ACC112 (cell line): ENCODE results near the gene RAB37.

ENCODE experiments used
- H2AFZ ChIP-seq: fragments of 200-600 bp; sonication (generic); one replicate; pipeline ENCODE4 v1.6.0; 2017; ENCODE audit warnings: antibody characterized with exemption, low read length; ENCODE audit not compliant: unreplicated experiment
- H3K27ac ChIP-seq: fragments of 200-600 bp; sonication (generic); 2 replicates; pipeline ENCODE4 v1.5.1; 2014; ENCODE audit warnings: low read depth, mild to moderate bottlenecking, antibody characterized with exemption, low read length, moderate library complexity
- H3K27me3 ChIP-seq: fragments of 200-600 bp; sonication (generic); 2 replicates; pipeline ENCODE4 v1.6.1; 2014; ENCODE audit warnings: mild to moderate bottlenecking, antibody characterized with exemption, low read length, moderate library complexity, mixed read lengths; ENCODE audit not compliant: insufficient read depth
- H3K36me3 ChIP-seq: fragments of 200-600 bp; sonication (generic); 2 replicates; pipeline ENCODE4 v1.6.1; 2016; ENCODE audit warnings: mild to moderate bottlenecking, antibody characterized with exemption, low read length, moderate library complexity, mixed read lengths; ENCODE audit not compliant: insufficient read depth
- H3K4me1 ChIP-seq: fragments of 200-600 bp; sonication (generic); one replicate; pipeline ENCODE4 v1.6.1; 2016; ENCODE audit warnings: low read length, mixed read lengths; ENCODE audit not compliant: insufficient read depth, unreplicated experiment, control insufficient read depth
- H3K4me3 ChIP-seq: fragments of 200-600 bp; sonication (generic); 2 replicates; pipeline ENCODE4 v1.5.1; 2014; ENCODE audit warnings: mild to moderate bottlenecking, low read depth, low read length
- H3K79me2 ChIP-seq: fragments of 200-600 bp; sonication (generic); one replicate; pipeline ENCODE4 v1.6.0; 2016; ENCODE audit warnings: low read length; ENCODE audit not compliant: control insufficient read depth, unreplicated experiment, insufficient read depth

The RAB37 gene

GRCh38 chr17:74778960-74779359 lies 41.9 kb downstream of the RAB37 start:
- no peak overlapping the region for H3K27ac ChIP-seq

DNA sequence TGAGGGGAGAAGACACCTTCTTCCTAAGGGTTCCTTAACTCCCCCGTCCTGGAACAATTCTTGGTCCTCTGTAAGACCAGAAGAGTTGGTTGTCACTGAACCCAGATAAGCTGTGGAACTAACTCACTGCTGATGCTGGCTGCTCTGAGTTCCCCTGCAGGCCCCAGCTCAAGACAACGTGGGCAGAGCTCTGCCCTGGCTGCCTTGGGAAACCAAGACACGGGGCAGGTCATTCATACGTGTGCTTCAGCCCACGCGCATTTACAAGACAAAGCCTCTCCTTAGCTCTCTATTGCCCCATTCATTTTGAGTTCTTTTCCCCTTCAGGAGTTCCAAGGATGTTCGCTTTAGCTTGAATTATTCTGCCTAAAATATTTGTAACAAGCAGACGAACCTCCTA lies 42.4 kb downstream of the RAB37 start:
- Histone ChIP-seq H3K4me3 (no peak overlapping the region), H3K4me1 (peaks cover 21% of the 10 kb centered on the region), H3K36me3 (no peaks in the 10 kb centered on the region), H3K27ac (no peak overlapping the region), H3K79me2 (peaks cover 28% of the 10 kb centered on the region), H2AFZ (no peak overlapping the region), H3K27me3 (no peaks in the 10 kb centered on the region)

More at GRCh38 chr17:74778960-74779359, 41.9 kb downstream of the RAB37 start:
- Histone ChIP-seq H3K36me3 (no peaks in the 10 kb centered on the region), H2AFZ (no peak overlapping the region), H3K79me2 (peaks cover 28% of the 10 kb centered on the region), H3K4me1 (peaks cover 25% of the 10 kb centered on the region), H3K4me3 (no peak overlapping the region), H3K27me3 (no peaks in the 10 kb centered on the region)

DNA sequence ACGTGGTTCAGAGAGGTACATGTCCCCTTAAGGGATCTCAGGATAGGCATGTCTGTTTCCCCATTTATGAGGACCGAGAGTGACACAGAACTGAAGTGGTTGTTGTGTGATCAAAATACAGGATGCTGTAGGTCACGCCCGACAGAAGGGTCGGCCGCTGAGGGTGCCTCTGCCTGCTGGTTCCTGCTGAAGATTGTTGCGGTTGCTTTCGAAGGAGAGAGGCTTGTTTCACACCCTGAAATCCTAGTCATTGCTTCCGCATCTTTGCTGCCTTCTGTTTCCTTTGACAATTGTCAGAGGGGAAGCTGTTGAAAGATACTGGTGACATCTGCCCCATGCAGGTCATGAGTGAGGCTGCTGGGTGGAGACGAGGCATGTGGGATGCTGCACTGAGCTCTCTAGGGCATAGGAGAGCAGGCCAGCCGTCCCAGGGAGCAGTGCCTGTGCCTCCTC lies 42.9 kb downstream of the RAB37 start:
- Histone ChIP-seq H3K4me1 (peaks cover 21% of the 10 kb centered on the region), H3K36me3 (no peaks in the 10 kb centered on the region), H2AFZ (no peak overlapping the region), H3K4me3 (no peak overlapping the region), H3K27me3 (no peaks in the 10 kb centered on the region), H3K27ac (no peak overlapping the region), H3K79me2 (peaks cover 28% of the 10 kb centered on the region)

DNA sequence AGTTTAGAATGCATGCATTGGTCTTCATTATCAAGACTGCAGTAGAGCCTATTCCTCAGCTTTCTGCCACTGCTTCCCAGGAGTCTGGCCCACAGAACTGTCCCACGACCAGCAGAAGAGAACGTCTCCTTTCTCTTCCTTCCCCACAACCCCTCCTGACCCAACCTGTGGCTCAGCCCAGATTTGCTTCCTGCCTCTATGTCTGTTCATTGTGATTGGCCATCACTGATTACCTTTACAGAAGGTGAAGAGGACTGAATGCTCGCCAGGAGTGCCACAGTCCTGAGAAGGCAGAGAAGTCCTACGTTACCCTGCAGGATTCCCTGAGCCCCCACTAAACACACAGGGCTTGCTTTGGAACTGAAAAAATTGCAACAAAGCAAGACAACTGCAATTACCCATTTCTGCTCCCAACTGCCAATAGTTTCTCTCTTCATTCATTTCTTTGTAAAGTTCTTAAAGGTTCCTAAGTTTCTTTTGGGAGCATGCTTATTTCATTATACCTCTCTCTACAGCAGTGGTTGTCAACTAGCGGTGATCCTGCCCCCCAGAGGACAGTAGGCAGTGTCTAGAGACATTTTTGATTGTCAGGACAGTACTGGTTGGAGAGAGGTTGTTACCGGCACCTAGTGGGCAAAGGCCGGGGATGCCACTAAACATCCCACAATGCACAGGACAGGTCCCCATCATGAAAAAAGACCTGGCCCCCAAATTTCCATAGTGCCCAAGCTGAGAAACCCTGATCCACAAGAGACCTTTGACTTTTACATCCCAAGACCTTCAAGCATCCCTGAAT lies 43.6 kb downstream of the RAB37 start:
- H3K27me3 ChIP-seq = no peaks in the 10 kb centered on the region
- H2AFZ ChIP-seq = no peak overlapping the region
- no peaks in the 10 kb centered on the region for H3K36me3 ChIP-seq
- H3K27ac ChIP-seq = no peak overlapping the region
- peaks cover 21% of the 10 kb centered on the region for H3K4me1 ChIP-seq
- H3K79me2 ChIP-seq = peaks cover 22% of the 10 kb centered on the region
- H3K4me3 ChIP-seq = no peak overlapping the region

GRCh38 chr17:74782571-74782970 lies 45.5 kb downstream of the RAB37 start:
- Histone ChIP-seq H3K27ac (no peak overlapping the region), H3K4me1 (peaks cover 14% of the 10 kb centered on the region), H3K4me3 (no peak overlapping the region), H2AFZ (no peak overlapping the region), H3K27me3 (no peaks in the 10 kb centered on the region), H3K36me3 (no peaks in the 10 kb centered on the region), H3K79me2 (peaks cover 7% of the 10 kb centered on the region)

GRCh38 chr17:74784125-74784810 lies 47.2 kb downstream of the RAB37 start:
- H3K27me3 ChIP-seq = no peaks in the 10 kb centered on the region
- no peak overlapping the region for H3K4me3 ChIP-seq
- H3K79me2 ChIP-seq = no peaks in the 10 kb centered on the region
- H3K27ac ChIP-seq = no peak overlapping the region
- peaks cover under 1% of the 10 kb centered on the region for H3K4me1 ChIP-seq
- H2AFZ ChIP-seq = no peak overlapping the region
- no peaks in the 10 kb centered on the region for H3K36me3 ChIP-seq

GRCh38 chr17:74785096-74785980 lies 48.3 kb downstream of the RAB37 start:
- Histone ChIP-seq H3K79me2 (no peaks in the 10 kb centered on the region), H3K27me3 (no peaks in the 10 kb centered on the region), H3K4me1 (no peaks in the 10 kb centered on the region), H3K27ac (no peak overlapping the region), H2AFZ (no peak overlapping the region), H3K4me3 (no peak overlapping the region), H3K36me3 (no peaks in the 10 kb centered on the region)

GRCh38 chr17:74785981-74786360 lies 48.9 kb downstream of the RAB37 start:
- Histone ChIP-seq H3K79me2 (no peaks in the 10 kb centered on the region), H2AFZ (no peak overlapping the region), H3K36me3 (no peaks in the 10 kb centered on the region), H3K4me1 (no peaks in the 10 kb centered on the region), H3K4me3 (no peak overlapping the region), H3K27me3 (no peaks in the 10 kb centered on the region), H3K27ac (no peak overlapping the region)

DNA sequence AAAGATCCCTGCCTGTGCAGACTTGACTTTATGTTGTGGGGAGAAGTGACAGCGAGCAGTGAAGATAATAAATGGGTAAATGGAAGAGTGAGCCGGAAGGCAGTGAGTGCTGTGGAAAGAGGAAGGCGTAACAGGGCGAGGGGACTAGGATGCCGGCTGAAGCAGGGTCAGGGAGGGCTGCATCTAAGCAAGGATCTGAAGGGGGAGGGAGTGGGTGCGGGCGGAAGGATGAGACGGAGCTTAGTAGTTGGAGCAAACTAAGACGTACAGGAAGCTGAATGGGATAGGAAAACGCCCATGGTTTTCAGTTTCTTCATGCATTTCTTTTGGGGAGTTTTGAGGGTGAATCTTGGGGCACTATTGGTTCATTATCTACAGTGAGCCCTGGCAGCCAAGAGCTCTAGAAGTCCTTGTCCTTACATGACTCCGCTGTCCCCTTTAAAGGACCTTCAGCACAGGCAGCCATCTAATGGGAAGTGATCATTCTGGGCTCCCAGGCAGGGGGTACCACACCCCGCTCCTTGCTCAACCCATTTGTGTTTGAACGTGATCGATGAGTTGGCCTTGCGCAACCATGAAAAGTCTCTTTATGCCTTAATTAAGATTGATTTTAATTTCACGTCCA lies 49.5 kb downstream of the RAB37 start:
- H3K4me1 ChIP-seq = no peaks in the 10 kb centered on the region
- no peaks in the 10 kb centered on the region for H3K36me3 ChIP-seq
- H3K79me2 ChIP-seq = no peaks in the 10 kb centered on the region
- no peak overlapping the region for H3K27ac ChIP-seq
- no peak overlapping the region for H3K4me3 ChIP-seq
- no peak overlapping the region for H2AFZ ChIP-seq
- H3K27me3 ChIP-seq = no peaks in the 10 kb centered on the region
